GM19324 (cell line): Measurements from ENCODE around the gene IRF1.
"Not testable (repeated sequence)": the region's sequence is repeated elsewhere in the genome, so short reads cannot be mapped to it uniquely, and the experiment has no call there.

Experiments used
- ATAC-seq: cut with Tn5 transposase; IDR thresholded peaks from one replicate; pipeline ENCODE4 v1.9.1; 2021; ENCODE audit warnings: mild to moderate bottlenecking, moderate library complexity; ENCODE audit not compliant: unreplicated experiment, low FRiP score

Gene IRF1

DNA sequence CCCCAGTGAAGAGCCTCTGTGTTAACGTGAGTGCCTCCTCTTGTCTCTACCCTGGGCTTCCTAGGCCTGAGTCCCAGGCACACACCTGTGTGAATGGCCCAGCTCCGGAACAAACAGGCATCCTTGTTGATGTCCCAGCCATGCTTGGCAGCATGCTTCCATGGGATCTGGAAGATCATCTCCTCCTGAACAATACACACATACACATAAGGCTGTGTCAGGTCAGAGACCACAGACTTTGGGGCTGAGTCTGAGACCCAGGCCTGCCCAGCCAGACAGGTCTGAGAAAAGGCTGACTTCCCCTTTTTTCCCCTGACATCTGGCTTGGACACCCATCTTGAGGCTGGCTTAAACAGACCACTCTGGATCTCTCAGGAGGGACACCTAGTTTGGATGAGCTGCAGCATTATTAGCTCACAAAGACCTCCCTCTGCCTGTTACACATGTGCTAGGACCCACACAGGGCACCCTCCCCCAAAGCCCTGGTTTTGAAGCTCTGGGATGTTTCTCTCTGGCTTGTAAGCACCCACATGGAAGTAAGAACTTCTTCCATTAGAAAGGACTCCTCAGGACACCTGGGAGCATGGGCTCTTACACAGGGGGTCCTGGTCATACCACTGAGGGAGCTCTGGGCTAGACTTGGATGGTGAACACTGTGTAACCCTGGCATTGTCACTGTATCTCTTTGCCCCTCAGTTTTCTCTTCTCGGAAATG lies 2.6 kb downstream of the IRF1 start:
- no peak for ATAC-seq

DNA sequence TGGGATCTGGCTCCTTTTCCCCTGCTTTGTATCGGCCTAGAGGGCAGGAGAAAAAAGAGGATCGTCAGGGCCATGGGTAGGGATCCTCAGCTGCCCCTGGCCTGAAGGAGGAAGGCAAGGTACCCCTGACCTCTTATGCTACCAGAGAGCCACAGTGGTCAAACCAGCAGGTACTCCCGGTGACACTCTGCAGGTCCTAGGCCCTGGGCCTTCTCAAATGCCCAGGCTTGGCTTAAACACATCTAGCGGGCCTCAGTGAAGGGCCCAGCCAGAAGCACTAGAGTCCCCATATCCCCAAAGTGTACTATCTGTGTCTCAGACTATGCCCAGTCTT lies 3.5 kb downstream of the IRF1 start:
- no peak for ATAC-seq

DNA sequence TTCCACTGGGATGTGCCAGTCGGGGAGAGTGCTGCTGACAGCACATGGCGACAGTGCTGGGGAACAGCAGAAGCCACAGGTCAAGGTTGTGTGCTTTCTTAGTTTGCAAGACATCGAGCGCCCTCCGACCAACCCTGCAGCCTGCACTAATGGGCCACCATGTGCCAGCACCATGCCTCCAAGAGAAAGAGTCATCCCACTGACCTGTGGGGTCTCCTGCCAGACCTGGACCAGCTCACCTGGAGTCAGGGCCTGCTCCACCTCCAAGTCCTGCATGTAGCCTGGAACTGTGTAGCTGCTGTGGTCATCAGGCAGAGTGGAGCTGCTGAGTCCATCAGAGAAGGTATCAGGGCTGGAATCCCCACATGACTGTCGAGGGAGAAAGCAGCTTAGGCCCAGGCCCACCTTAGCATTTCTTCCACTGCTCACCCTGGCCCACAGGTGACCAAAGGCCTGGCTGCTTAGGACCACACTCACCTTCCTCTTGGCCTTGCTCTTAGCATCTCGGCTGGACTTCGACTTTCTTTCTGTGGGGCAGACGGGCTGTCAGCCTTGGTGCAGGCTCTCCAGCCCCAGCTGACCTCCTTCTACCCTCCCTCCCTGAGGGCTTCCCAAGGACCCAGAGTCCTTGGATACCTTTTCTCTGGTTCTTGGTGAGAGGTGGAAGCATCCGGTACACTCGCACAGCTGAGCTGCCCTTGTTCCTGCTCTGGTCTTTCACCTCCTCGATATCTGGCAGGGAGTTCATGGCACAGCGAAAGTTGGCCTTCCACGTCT lies 4.1 kb downstream of the IRF1 start:
- ATAC-seq, result no peak

DNA sequence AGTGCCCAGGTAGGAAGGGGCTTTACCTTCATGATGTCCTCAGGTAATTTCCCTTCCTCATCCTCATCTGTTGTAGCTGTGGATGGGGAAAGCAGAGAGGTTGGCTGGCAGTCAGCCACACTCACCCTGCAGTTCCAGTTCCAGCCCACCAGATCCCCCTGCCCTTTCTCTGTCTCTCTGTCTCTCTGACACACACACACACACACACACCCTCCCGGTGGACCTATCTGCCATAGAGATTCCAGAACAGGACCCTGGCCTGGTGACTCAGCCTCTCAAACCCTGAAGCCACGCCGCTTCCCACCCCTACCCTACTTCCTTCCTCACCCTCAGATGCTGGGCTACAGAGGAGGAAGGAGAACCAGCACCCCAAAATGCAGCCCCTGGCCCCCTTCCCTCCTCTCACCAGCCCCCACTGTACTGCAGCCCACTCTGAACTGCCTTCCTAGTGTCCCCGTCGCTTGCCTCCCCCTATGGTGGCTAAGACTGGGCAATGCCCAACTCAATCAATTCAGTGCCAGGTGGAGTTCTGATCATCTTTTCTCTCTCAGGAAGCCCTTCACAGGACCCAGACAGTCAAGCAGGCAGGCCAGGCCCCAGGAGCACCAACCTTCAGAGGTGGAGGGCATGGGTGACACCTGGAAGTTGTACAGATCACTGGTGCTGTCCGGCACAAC lies 4.8 kb downstream of the IRF1 start:
- ATAC-seq, result no peak

DNA sequence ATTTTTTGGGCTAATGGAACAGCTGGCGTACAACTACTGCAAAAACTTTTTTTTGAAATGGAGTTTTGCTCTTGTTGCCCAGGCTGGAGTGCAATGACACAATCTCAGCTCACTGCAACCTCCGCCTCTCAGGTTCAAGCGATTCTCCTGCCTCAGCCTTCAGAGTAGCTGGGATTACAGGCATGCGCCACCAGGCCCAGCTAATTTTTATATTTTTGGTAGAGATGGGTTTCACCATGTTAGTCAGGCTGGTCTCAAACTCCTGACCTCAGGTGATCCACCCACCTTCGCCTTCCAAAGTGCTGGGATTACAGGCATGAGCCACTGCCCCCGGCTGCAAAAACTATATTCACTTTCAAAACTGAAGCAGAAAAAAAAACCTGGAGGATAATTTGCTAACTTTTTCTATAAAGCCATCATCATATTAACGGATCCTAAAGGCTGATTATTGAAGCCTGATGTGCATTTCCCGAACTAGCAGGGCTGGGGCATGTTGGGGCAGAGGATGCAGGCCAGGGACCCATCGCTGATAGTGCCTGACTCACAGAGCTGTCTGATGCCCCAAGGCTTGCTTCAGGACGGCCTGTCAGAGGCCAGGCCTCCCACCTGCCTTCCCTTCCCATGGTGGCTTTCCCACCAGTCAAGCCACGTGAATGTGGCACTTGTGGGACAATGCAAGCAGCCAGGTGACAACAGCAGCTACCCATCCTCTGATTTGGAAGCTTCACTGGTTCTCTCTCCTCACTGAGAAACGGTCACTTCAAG lies 5.5 kb downstream of the IRF1 start:
- not testable (repeated sequence) for ATAC-seq

DNA sequence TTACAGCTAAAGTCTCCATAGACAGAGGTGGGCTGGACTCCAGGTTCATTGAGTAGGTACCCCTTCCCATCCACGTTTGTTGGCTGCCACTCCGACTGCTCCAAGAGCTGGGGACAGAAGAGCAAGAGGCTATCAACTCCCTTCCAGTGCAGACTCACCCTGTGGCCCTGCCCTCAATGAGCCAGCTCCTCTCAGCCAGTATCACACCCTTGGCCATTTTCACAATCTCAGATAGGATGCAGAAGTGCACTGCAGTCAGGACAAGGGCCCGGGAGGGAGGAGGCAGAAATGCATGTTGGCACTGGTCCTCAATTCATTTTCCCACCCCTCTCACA lies 6.2 kb downstream of the IRF1 start:
- no peak for ATAC-seq

DNA sequence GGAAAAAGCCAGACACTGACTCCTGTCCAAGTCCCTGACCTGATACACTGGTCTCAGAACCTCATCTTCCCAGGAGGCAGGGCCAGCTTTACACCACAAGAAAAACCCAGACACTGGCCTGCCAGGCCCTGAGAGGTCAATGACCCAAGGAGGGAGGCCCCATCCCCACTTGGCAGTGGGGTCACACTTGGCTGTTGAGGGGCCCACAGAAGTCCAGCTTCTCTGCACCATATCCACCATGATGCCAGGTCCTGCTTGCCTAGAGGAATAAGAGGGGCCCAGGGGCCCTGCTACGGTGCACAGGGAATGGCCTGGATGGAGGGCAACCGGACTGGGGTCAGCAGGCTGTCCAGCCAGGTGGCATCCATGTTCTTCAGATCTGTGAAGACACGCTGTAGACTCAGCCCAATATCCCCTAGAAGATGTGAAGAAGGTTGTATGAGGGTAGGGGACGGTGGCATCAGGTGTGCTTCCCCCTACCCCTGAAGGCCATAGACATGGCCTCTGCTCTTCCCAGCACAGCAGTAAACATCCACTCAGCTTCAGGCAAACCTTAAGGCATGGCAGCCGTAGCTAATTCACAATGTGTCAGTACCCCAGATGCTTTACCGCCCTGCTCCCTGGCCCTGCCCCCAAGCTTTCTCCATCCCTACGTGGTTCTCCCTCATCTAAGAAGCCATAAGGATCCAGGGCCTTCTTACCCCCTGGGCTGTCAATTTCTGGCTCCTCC lies 6.7 kb downstream of the IRF1 start:
- ATAC-seq, result no peak

DNA sequence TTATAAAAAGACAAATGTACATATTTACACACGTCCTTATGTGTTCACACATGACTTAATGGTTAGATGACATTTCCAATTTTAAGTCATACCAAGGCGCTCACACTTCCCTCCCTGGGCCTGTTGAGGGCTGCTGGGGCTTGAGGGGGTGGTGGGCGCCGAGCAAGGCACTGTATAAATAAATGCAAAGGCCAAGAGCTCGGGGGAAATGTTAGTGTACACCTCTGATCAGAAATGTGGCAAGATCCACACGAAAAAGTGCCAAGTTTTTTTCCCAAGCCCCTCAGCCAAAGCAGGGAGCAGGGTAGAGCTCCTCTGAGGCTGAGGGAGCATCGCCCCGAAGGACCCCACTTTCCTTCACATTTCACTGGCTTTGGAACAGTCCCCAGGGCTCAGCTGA lies 7.5 kb downstream of the IRF1 start:
- no peak for ATAC-seq

DNA sequence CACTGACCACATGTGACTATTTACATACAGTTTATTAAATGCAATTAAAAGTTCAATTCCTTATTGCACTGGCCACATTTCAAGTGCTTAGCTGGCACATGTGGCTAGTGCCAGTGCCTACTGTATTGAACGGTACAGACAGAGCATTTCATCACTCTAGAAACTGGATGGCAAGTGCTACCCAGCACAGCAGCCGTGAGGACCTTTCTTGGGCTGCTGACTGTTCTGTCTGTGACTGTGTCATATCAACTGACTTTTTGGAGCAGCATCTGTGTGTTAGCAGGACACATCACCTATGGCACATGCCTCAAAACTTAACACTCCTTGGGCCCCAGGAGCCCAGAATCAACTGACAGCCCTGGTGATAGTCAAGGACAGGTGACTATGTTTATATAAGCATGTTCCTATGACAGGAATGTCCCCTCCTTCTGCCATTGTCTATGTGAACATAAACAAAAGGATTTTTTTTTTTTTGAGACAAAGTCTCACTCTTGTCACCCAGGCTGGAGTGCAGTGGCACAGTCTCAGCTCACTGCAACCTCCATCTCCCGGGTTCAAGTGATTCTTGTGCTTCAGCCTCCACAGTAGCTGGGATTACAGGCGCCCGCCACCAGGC lies 8.9 kb downstream of the IRF1 start:
- ATAC-seq, result no peak

DNA sequence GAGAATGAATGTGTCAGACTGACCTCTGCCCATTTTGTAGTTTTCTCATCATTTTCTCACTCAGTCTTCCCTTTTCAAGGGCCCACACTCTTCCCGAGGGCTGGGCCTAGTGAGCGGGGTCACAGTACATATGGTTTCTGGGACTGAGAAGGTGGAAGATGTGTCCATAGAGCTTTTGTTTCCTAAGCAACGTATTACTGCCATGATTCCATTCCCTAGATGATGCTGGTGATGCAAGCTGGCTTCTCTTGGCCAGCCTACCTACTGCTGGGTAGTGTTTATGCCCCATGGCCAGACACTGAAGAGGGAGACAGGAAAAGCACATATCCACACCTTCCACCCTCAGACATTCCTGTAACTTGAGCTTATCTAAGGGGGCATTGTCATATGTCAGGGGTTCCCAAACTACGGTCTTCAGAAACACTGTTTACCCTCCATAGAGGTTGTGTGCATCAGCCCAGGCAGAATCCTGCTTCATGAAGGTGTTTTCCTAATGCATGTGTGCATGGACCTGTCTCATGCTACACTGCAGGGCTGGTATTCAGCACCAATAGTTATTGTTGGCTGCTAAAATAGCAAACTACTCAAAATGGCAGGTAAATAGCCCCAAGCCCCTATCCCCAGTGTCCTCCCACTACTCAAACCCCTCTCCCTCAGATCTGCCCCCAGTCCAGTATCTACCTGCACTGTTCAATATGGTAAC lies 9.5 kb downstream of the IRF1 start:
- ATAC-seq, result no peak

DNA sequence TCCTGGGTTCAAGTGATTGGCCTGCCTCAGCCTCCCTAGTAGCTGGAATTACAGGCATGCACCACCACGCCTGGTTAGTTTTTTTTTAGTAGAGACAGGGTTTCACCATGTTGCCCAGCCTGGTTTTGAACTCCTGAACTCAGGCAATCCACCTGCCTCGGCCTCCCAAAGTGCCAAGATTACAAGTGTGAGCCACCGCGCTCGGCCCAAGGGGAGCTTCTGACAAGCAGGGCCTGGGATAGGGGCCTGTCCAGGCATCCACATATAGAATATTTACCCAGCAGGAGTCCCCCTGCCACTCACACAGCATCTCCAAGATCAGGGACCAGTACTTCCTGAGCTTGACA lies 10.1 kb downstream of the IRF1 start:
- ATAC-seq, result no peak

DNA sequence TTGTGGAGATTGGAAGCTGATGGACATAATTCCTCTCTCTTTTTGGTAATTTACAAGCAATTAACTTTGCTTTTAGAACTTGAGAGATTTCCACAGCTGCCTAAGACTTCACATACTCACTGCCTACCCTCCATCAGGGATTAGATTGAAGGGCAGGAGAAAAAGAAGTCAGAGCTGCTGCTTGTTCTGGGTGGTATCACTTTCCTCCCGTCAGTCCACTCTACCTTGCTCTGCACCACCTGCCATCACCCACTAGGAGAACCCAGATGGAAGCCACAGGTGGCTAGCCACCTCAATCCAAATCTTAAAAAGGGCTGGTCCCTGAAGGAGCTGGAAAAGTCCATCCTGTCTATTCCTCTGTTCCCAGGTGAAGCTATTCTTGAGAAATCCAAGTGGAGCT lies 10.5 kb downstream of the IRF1 start:
- no peak for ATAC-seq

DNA sequence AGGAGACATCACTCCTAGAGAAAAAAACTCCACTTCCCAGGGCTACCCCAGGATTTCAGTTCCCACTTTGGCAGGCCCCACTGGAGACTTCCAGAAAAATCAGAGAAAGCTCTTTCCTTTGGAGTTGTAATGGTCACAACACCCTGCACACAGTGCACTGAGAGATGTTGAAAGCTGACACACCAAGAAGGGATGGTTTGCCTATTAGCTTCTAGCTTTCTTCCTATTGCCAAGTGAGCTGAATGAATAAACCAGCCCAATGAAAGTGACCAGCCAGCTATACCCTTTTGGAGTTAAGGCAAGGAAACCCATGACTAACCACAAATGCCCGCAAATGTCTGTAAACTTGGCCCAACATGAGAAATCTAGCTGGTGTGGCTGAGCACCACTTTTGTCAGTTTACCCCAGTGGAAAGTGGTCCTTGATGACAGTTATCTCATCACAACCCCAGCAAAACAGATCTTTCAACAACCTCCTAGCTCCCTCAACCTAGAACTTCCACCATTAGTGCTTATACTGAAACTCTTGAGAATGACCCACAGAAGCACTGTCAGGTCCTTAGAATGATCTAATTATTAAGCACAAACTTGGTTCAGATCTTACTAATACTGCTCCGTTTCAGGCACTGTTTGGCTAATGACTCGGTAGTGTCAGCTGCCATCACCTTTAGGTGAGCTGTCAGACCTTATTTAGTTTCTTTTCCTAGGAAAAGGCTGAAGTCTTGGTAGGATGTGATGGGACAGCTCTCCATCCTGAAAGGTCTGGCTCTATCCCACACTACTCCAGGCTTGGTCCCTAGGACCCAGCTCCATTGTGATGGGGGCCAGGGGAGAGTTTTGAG lies 11.2 kb downstream of the IRF1 start:
- ATAC-seq, result no peak

DNA sequence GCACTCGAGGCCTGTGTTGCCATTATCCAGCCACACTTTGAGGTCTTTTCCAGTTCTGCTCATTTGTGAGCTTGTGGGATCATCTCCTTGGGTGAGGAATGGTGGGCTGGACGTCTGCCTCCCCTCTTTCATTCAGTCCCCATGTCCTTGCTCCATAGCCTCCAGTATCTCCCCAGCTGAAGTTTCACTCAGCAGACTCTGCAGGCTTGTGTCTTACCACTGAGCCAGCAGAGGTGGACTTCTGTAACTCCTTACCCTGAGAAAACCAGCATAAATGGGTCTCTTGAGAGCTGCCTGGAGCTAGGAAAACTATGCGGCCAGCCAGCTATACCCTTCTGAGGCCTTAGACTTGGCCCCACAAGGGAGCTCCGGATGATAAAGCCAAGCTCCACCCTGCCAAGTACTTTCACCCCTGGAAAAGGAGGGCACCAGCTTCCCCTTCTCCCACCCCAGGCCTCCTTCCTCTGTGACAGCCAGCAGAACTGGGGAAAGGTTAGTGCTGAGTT lies 12.2 kb downstream of the IRF1 start:
- ATAC-seq, result no peak

DNA sequence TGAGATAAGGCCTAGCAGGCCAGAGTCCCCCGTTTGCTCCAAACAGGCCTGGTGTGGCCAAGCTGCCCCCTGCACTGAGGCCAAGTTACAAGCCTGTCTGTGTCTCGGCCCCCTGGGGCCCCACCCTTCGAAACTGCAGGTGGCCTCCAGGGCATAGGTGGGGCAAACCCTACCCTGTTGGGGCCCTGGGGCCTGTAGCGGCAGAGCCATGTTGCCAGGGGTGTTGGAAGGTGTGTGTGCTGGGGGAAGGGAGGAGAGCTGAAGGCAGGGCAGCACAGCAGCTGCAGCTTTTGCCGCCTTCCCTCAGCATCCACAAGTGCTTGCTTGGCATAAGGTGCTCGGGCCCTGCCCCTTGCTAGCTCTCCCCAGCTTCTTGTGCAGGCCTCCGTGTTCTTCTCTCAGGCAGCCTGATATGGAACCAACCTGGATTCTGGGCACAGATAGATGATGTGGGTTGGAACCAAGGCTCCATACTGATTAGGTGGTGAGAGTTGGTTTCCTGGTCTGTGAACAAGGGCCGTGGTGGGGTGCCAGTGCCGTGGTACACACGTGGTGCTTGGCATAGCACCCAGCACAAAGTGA lies 12.7 kb downstream of the IRF1 start:
- ATAC-seq, result no peak

DNA sequence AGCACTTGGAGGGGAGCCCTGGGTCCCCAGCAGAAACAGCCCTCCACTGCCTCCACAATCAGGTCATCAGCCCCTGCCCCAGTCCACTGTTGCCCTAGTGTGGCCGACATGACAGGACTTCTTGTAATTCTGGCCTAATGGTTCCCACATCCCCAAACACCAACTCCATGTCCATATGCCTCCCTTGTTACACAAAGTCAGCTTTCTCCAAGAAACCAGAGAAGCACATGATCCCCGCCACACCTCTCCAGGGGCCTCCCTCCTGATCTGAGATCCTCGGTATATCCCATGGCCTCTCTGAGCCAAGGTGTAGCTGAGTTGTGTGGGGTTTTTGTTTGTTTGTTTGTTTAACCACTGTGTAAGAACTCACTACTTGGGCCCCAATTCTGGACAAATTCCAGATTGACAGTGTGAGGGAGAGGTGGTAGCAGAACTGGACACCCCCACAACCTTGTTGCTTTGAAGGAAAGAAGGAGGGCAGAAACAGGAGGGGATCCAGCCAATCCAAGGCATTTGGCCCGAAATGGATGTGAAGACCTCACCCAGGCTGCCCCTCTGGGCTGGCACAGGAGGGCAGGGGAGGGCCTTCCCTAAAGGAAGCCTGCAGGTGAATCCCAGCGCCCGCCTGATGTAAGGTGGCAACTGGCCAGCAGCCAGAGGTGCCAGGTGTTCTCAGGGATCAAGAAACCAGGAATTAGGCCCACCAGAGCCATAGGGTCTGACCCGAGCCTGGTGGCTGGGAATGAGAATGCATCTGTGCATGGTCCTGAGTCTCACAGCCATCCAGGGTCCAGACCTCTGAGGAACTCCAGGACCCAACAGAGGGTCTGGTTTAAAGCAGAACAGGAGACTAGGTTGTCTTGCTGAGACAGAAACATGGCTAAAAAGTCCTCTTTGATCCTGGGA lies 13.4 kb downstream of the IRF1 start:
- no peak for ATAC-seq
